Motor neuron (in vitro differentiated cells): Measurements from ENCODE around the gene CEP76. TPM values are rescaled to one million over a fixed set of nuclear protein-coding genes. Genes with fewer than 3 reads are reported as not detected.
A peak's percentile ranks its signal among the peaks of the same experiment; 100 is the strongest.
"Not testable (repeated sequence)": the region's sequence is repeated elsewhere in the genome, so short reads cannot be mapped to it uniquely, and the experiment has no call there.

ENCODE experiments used
- ATAC-seq, 8 experiments: fragments of 200-7000 bp; cut with Tn5 transposase; replicated peaks in 6 of 8; 2 replicates each; pipeline ENCODE4 v1.8.0; 2021; ENCODE audit warnings: mild to moderate bottlenecking in 8 of 8, moderate library complexity in 8 of 8
- H3K27ac ChIP-seq, 2 donors: fragments of 250-450 bp; sonication (Bioruptor Pico); 2 replicates each; pipeline ENCODE4 v1.9.0; 2021; ENCODE audit warnings: antibody characterized with exemption in 2 of 2, mild to moderate bottlenecking in 2 of 2, moderate library complexity in 1 of 2
- H3K4me1 ChIP-seq, 2 donors: fragments of 250-450 bp; sonication (Bioruptor Pico); replicated peaks in 1 of 2; 2 replicates each; pipeline ENCODE4 v1.6.1; 2021; ENCODE audit warnings: antibody characterized with exemption in 2 of 2, mild to moderate bottlenecking in 2 of 2, moderate library complexity in 1 of 2
- H3K4me3 ChIP-seq, 5 donors: fragments of 250-450 bp; sonication (Bioruptor Pico); 2 replicates each; pipeline ENCODE4 v1.9.0; 2021; ENCODE audit warnings: antibody characterized with exemption in 5 of 5, mild to moderate bottlenecking in 5 of 5, moderate library complexity in 4 of 5
- WGBS, 10 experiments: fragments of 450-650 bp; shearing (Covaris generic); methylation state at CpG; one replicate each; pipeline ENCODE4 v1.0.0; 2022; 5-methylcytosine and 5-hydroxymethylcytosine counted together
- in situ Hi-C, 9 experiments: fragments of 400-800 bp; cut with MboI; loops; one replicate each; pipeline ENCODE4 v1.15.0; 2021; ENCODE audit warnings: low sequenced_read_pairs in 9 of 9, low pct_unique_long_range_greater_than_20kb in 2 of 9; ENCODE audit not compliant: unreplicated experiment in 9 of 9
- total RNA-seq, 8 experiments: library from RNA; unstranded; fragments of 300-600 nt; gene quantifications; 2 replicates each; pipeline versions ENCODE4 v1.2.3 to v1.2.4, GENCODE V29; 2022

Gene CEP76
- total RNA-seq, 8 experiments from 2014 or later: 6.8 to 16.0 (median 9.8) TPM

GRCh38 chr18:12656605-12656937, 46.0 kb downstream of the CEP76 start:
- in situ Hi-C loops: loop anchor here (10.0 to 25.0 kb wide), 3 partner anchors 252 to 272 kb away; partner anchors contain the start of genes AFG3L2 (in 6 of the 9) and PRELID3A (in 2 of the 9)

GRCh38 chr18:12654971-12655370, 47.6 kb downstream of the CEP76 start:
- Histone ChIP-seq H3K27ac (no peak overlapping the region), H3K4me1 (peaks cover 20 to 26% of the 10 kb centered on the region in 2 donors), H3K4me3 (no peak overlapping the region)
- in situ Hi-C loops: loop anchor here (10.0 to 25.0 kb wide), 3 partner anchors 250 to 270 kb away; partner anchors contain the start of genes AFG3L2 (in 6 of the 9) and PRELID3A (in 2 of the 9)
- 67 to 100% (median 92%) methylated on average over 1 of the region's 1 CpG; no CpG with 5 or more reads in 1 of the 10 experiments for WGBS, 10 experiments
- ATAC-seq: no peak

More at GRCh38 chr18:12656605-12656937, 46.0 kb downstream of the CEP76 start:
- H3K4me1 ChIP-seq: peaks cover 20 to 27% of the 10 kb centered on the region in 2 donors
- H3K4me3 ChIP-seq: peak overlapping the region; percentile 69 to 91 (median 82)
- peak overlapping the region; percentile 88 to 89 for H3K27ac ChIP-seq
- 0 to 6% (median 0%) methylated on average over 1 to 3 of the region's 3 CpGs; no CpG with 5 or more reads in 1 of the 10 experiments for WGBS, 10 experiments
- no peak for ATAC-seq

GRCh38 chr18:12652861-12653401, 49.6 kb downstream of the CEP76 start:
- H3K4me1 ChIP-seq: peaks cover 10 to 26% of the 10 kb centered on the region in 2 donors
- in situ Hi-C loops: loop anchor here (10.0 to 25.0 kb wide), 3 partner anchors 248 to 268 kb away; partner anchors contain the start of genes AFG3L2 (in 6 of the 9) and PRELID3A (in 2 of the 9)
- no peak overlapping the region for H3K4me3 ChIP-seq
- no peak overlapping the region for H3K27ac ChIP-seq
- WGBS, 10 experiments: 0 to 80% (median 35%) methylated on average over 1 to 3 of the region's 3 CpGs; no CpG with 5 or more reads in 1 of the 10 experiments
- peak in 2 of 8 experiments; percentile 14 to 15 for ATAC-seq

- peaks cover 10 to 26% of the 10 kb centered on the region in 2 donors for H3K4me1 ChIP-seq
- no peak for ATAC-seq
- no peak overlapping the region for H3K27ac ChIP-seq
- WGBS, 10 experiments: 0 to 72% (median 33%) methylated on average over 2 to 4 of the region's 4 CpGs; no CpG with 5 or more reads in 2 of the 10 experiments
- H3K4me3 ChIP-seq: no peak overlapping the region
- in situ Hi-C loops: loop anchor here (10.0 to 25.0 kb wide), 3 partner anchors 247 to 267 kb away; partner anchors contain the start of genes AFG3L2 (in 6 of the 9) and PRELID3A (in 2 of the 9)
Observed at GRCh38 chr18:12651651-12652050, 50.9 kb downstream of the CEP76 start.

- H3K27ac ChIP-seq: no peak overlapping the region
- WGBS, 10 experiments: 35 to 100% (median 90%) methylated on average over 1 to 3 of the region's 3 CpGs; no CpG with 5 or more reads in 1 of the 10 experiments
- in situ Hi-C loops: no loop called here
- no peak overlapping the region for H3K4me3 ChIP-seq
- H3K4me1 ChIP-seq: peaks cover 9 to 15% of the 10 kb centered on the region in 2 donors
- ATAC-seq: no peak
Observed at GRCh38 chr18:12647773-12648172, 54.8 kb downstream of the CEP76 start.

GRCh38 chr18:12645751-12646203, 56.7 kb downstream of the CEP76 start:
- in situ Hi-C loops: no loop called here
- Histone ChIP-seq H3K27ac (no peak overlapping the region), H3K4me3 (no peak overlapping the region), H3K4me1 (peaks cover 3 to 4% of the 10 kb centered on the region in 2 donors)
- 0 to 90% (median 48%) methylated on average over 1 to 7 of the region's 10 CpGs for WGBS, 10 experiments
- ATAC-seq: peak in 7 of 8 experiments; percentile 42 to 92 (median 54)

- in situ Hi-C loops: no loop called here
- no peak for ATAC-seq
- Histone ChIP-seq H3K4me1 (peaks cover 3 to 4% of the 10 kb centered on the region in 2 donors), H3K4me3 (no peak overlapping the region), H3K27ac (no peak overlapping the region)
Observed at GRCh38 chr18:12645254-12645653, 57.3 kb downstream of the CEP76 start.

GRCh38 chr18:12643756-12644155, 58.8 kb downstream of the CEP76 start:
- WGBS, 10 experiments: 60 to 100% (median 100%) methylated on average over 1 to 5 of the region's 5 CpGs
- H3K27ac ChIP-seq, H3K4me3 ChIP-seq, in situ Hi-C loops, H3K4me1 ChIP-seq, ATAC-seq: not testable (repeated sequence)

- peak in 1 of 8 experiments; percentile 16 for ATAC-seq
Observed at GRCh38 chr18:12640881-12641200, 61.7 kb downstream of the CEP76 start.

GRCh38 chr18:12639990-12640880, 62.3 kb downstream of the CEP76 start:
- in situ Hi-C loops: no loop called here

More at GRCh38 chr18:12640881-12641200, 61.7 kb downstream of the CEP76 start:
- Histone ChIP-seq H3K27ac (no peak overlapping the region), H3K4me3 (no peak overlapping the region), H3K4me1 (peaks cover 3 to 4% of the 10 kb centered on the region in 2 donors)
- in situ Hi-C loops: no loop called here
- WGBS, 10 experiments: 73 to 100% (median 91%) methylated on average over 1 to 6 of the region's 6 CpGs; no CpG with 5 or more reads in 2 of the 10 experiments

GRCh38 chr18:12638644-12639124, 63.8 kb downstream of the CEP76 start:
- no peak overlapping the region for H3K4me3 ChIP-seq
- 54 to 100% (median 86%) methylated on average over 1 to 3 of the region's 3 CpGs; no CpG with 5 or more reads in 1 of the 10 experiments for WGBS, 10 experiments
- no peaks in the 10 kb centered on the region for H3K4me1 ChIP-seq
- no peak overlapping the region for H3K27ac ChIP-seq
- in situ Hi-C loops: no loop called here
- no peak for ATAC-seq

More at GRCh38 chr18:12639990-12640880, 62.3 kb downstream of the CEP76 start:
- ATAC-seq: peak in 5 of 8 experiments; percentile 31 to 73 (median 62)
- peaks cover 0 to under 1% of the 10 kb centered on the region in 2 donors for H3K4me1 ChIP-seq
- H3K27ac ChIP-seq: no peak overlapping the region
- H3K4me3 ChIP-seq: no peak overlapping the region
- 0 to 100% (median 75%) methylated on average over 1 to 5 of the region's 5 CpGs for WGBS, 10 experiments

GRCh38 chr18:12637901-12638643, 64.5 kb downstream of the CEP76 start:
- ATAC-seq: peak in 3 of 8 experiments; percentile 24 to 47 (median 36)

More at GRCh38 chr18:12637901-12638643, 64.5 kb downstream of the CEP76 start:
- no peak overlapping the region for H3K4me3 ChIP-seq
- in situ Hi-C loops: no loop called here
- H3K4me1 ChIP-seq: no peaks in the 10 kb centered on the region
- 68 to 100% (median 92%) methylated on average over 1 to 4 of the region's 4 CpGs; no CpG with 5 or more reads in 1 of the 10 experiments for WGBS, 10 experiments
- no peak overlapping the region for H3K27ac ChIP-seq
